ENCODE results near the gene ZDHHC7.

GRCh38 chr16:85028685-85029407, 17.5 kb upstream of the ZDHHC7 start:
- TF ChIP-seq POLR2A (IDR thresholded peaks at IDR 0.05) (no peak), CTCF (IDR thresholded peaks at IDR 0.05) (no peak), POLR2AphosphoS5 (IDR thresholded peaks at IDR 0.05) (no peak)

All from gastroesophageal sphincter (tissue), 3 donors.